Progenitor cell of endocrine pancreas (in vitro differentiated cells): Measurements from ENCODE around the gene DPP9. TPM values are rescaled to one million over a fixed set of nuclear protein-coding genes. Genes with fewer than 3 reads are reported as not detected.

Source experiments
- DNase-seq: peaks from one replicate; pipeline ENCODE4 v3.0.0; 2021; ENCODE audit warnings: low spot score; ENCODE audit not compliant: unreplicated experiment
- H3K27ac Mint-ChIP-seq: 2 replicates; pipeline ENCODE4 v1.8.0; 2021; ENCODE audit warnings: mild to moderate bottlenecking, moderate library complexity, mixed read lengths
- H3K27me3 Mint-ChIP-seq: 2 replicates; pipeline ENCODE4 v1.8.0; 2021; ENCODE audit warnings: mixed read lengths
- H3K36me3 Mint-ChIP-seq: 2 replicates; pipeline ENCODE4 v1.8.0; 2022; ENCODE audit warnings: mixed read lengths; ENCODE audit not compliant: insufficient read depth
- H3K4me1 Mint-ChIP-seq: 2 replicates; pipeline ENCODE4 v1.8.0; 2021; ENCODE audit warnings: low read depth, mixed read lengths
- H3K4me3 Mint-ChIP-seq: 2 replicates; pipeline ENCODE4 v1.8.0; 2021; ENCODE audit warnings: low read depth, mild to moderate bottlenecking, moderate library complexity, mixed read lengths
- H3K9me3 Mint-ChIP-seq: 2 replicates; pipeline ENCODE4 v1.8.0; 2021; ENCODE audit warnings: low read depth, mixed read lengths
- total RNA-seq: library from RNA; stranded (reverse); gene quantifications from 2 replicates; pipeline ENCODE4 v1.2.1, GENCODE V29; 2021
- TF ChIP-seq, protein P1 (sequence below): fragments of 200-600 bp; sonication (generic); IDR thresholded peaks from one replicate; pipeline ENCODE4 v1.5.0; 2021; ENCODE audit warnings: antibody characterized with exemption, mild to moderate bottlenecking; ENCODE audit not compliant: unreplicated experiment

DPP9 gene
- total RNA-seq, 1 donor from 2014 or later = 50.3 TPM

GRCh38 chr19:4660181-4660791 is 63.4 kb downstream of the DPP9 start:
- Mint-ChIP-seq H3K27ac (no peak overlapping the region), H3K4me3 (no peak overlapping the region), H3K9me3 (no peaks in the 10 kb centered on the region), H3K27me3 (no peaks in the 10 kb centered on the region), H3K36me3 (peaks cover 10% of the 10 kb centered on the region), H3K4me1 (no peaks in the 10 kb centered on the region)
- DNase-seq = no peak
- TF ChIP-seq, protein P1, sequence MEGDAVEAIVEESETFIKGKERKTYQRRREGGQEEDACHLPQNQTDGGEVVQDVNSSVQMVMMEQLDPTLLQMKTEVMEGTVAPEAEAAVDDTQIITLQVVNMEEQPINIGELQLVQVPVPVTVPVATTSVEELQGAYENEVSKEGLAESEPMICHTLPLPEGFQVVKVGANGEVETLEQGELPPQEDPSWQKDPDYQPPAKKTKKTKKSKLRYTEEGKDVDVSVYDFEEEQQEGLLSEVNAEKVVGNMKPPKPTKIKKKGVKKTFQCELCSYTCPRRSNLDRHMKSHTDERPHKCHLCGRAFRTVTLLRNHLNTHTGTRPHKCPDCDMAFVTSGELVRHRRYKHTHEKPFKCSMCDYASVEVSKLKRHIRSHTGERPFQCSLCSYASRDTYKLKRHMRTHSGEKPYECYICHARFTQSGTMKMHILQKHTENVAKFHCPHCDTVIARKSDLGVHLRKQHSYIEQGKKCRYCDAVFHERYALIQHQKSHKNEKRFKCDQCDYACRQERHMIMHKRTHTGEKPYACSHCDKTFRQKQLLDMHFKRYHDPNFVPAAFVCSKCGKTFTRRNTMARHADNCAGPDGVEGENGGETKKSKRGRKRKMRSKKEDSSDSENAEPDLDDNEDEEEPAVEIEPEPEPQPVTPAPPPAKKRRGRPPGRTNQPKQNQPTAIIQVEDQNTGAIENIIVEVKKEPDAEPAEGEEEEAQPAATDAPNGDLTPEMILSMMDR = peak; percentile 10

DNA sequence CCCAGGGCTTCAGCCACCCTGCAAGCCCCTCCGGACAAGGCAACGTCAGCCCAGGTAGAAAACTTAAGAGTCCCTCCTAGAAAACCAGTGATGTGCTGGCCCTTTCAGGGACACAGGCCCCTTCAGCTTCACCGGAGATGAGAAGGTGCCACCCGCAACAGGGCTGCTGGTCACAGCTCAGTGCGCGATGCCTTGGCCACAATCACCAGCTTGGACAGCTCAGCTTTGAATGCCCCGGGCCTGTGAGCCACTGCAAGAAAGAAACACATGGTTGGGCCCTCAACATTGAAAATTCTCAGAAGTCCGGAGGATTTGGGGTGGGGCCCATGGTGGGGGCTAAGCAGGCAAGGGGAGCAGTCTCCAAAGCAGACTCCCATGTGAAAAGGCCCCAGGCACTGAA is 65.8 kb downstream of the DPP9 start:
- no peaks in the 10 kb centered on the region for H3K27me3 Mint-ChIP-seq
- H3K9me3 Mint-ChIP-seq = no peaks in the 10 kb centered on the region
- H3K4me3 Mint-ChIP-seq = no peak overlapping the region
- no peaks in the 10 kb centered on the region for H3K4me1 Mint-ChIP-seq
- no peak for DNase-seq
- no peak overlapping the region for H3K27ac Mint-ChIP-seq
- TF ChIP-seq, protein P1 = no peak
- H3K36me3 Mint-ChIP-seq = peaks cover 11% of the 10 kb centered on the region

GRCh38 chr19:4657262-4657661 is 66.4 kb downstream of the DPP9 start:
- H3K36me3 Mint-ChIP-seq = peaks cover 11% of the 10 kb centered on the region
- no peak overlapping the region for H3K27ac Mint-ChIP-seq
- no peak overlapping the region for H3K4me3 Mint-ChIP-seq
- no peaks in the 10 kb centered on the region for H3K4me1 Mint-ChIP-seq
- no peak for DNase-seq
- no peaks in the 10 kb centered on the region for H3K9me3 Mint-ChIP-seq
- TF ChIP-seq, protein P1 = no peak
- no peaks in the 10 kb centered on the region for H3K27me3 Mint-ChIP-seq

DNA sequence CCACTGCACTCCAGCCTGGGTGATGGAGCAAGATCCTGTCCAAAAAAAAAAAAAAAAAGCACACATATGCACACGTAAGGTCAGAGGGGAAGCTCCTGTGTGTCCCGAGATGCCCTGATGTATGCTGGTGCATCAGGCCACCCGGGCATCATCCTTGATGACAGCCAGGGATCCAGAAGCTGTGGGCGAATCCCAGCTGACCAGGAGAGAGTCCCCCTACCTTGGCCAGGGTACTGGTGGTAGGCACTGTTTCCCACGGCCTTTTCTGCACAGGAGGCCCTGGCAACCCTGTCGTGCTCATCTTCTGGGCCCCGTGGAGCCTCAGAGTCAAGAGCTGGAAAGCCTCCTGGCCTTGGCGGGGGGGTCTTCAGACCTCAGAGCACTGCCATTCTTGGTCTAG is 67.5 kb downstream of the DPP9 start:
- Mint-ChIP-seq H3K4me1 (no peaks in the 10 kb centered on the region), H3K36me3 (peaks cover 8% of the 10 kb centered on the region), H3K27ac (no peak overlapping the region), H3K9me3 (no peaks in the 10 kb centered on the region), H3K27me3 (no peaks in the 10 kb centered on the region), H3K4me3 (no peak overlapping the region)
- TF ChIP-seq, protein P1 = no peak
- no peak for DNase-seq

DNA sequence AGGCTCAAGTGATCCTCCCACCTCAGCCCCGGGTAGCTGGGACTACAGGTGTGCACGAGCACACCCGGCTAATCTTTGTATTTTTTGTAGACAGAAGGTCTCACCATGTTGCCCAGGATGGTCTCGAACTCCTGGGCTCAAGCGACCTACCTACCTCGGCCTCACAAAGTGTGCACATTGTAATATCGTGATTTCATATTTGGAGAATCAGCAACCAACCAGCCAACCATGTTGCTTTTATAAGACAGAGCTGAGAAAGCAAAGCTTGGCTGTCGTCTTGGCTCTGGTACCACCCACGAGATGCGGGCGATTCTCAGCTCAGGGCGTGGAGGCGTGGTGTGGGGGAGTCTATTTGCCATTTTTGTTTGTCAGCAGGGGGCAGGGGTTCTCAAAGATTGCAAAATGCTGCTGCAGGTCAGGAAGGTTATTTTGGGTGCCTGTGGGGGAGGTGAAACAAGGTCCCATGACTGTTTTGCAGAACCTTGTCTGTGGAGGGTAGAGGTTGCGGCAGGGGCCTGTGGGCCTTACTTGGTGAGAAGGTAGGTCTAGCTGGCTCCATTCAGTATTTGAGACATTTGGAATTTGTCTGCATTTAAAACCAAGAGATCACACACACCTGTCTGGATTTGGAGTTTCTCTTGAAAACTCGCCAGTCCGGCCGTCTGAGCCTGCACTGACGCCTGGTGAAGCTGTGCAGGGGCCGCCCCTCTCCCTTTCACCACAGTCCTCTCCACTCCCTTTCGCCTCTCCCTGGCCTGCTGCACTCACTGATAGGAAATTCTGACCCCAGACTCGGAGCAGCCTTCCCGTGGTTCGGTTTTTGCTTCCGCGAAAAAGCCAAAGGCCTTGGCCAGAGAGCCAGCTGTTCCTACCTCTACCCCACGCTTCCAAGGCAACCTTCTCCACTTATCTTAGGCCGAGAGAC is 68.9 kb downstream of the DPP9 start:
- H3K9me3 Mint-ChIP-seq = no peaks in the 10 kb centered on the region
- H3K4me3 Mint-ChIP-seq = no peak overlapping the region
- H3K27me3 Mint-ChIP-seq = no peaks in the 10 kb centered on the region
- no peak for DNase-seq
- H3K36me3 Mint-ChIP-seq = peaks cover 4% of the 10 kb centered on the region
- no peaks in the 10 kb centered on the region for H3K4me1 Mint-ChIP-seq
- TF ChIP-seq, protein P1 = no peak
- H3K27ac Mint-ChIP-seq = peak overlapping the region; percentile 59
